IMR-90 (cell line): ENCODE data around the gene FNDC3B. TPM values are rescaled to one million over a fixed set of nuclear protein-coding genes. Genes with fewer than 3 reads are reported as not detected.

Experiments
- ATAC-seq: fragments of 200-7000 bp; cut with Tn5 transposase; 2 replicates; pipeline ENCODE4 v1.9.1; 2020; ENCODE audit warnings: low read depth, mild to moderate bottlenecking, moderate library complexity
- BruUV-seq: library from RNA; stranded (reverse); fragments of 400-500 nt; replicated peaks from 2 replicates; lab custom pipeline; 2021; lab: Mats Ljungman, UMichigan
- CTCF ChIA-PET: fragments of 300-600 bp; formaldehyde crosslinking; extraction: SDS; loops from one replicate; lab custom pipeline; 2021; ENCODE audit warnings: antibody characterized with exemption; lab: Yijun Ruan, JAX
- POLR2A ChIA-PET: fragments of 300-600 bp; sonication (Branson Sonifier 250); formaldehyde crosslinking; loops from one replicate; lab custom pipeline; 2022; ENCODE audit warnings: antibody characterized with exemption; ENCODE audit not compliant: unreplicated experiment; lab: Charles Lee
- DNase-seq: peaks from one replicate; pipeline ENCODE4 v3.0.0; 2013
- H2AFZ ChIP-seq: replicated peaks from 2 replicates; pipeline ENCODE3; 2013; ENCODE audit warnings: low read length, mild to moderate bottlenecking; ENCODE audit not compliant: poor library complexity
- H2AK5ac ChIP-seq: 2 replicates; pipeline ENCODE4 v1.6.1; 2013; ENCODE audit warnings: low read depth, low read length, inconsistent platforms
- H2AK9ac ChIP-seq: replicated peaks from 2 replicates; pipeline ENCODE3; 2013; ENCODE audit warnings: mild to moderate bottlenecking, low read depth, low read length, moderate library complexity; ENCODE audit not compliant: poor library complexity
- H2BK120ac ChIP-seq: 2 replicates; pipeline ENCODE4 v1.6.1; 2013; ENCODE audit warnings: low read depth, low read length, inconsistent platforms
- H2BK15ac ChIP-seq: 3 replicates; pipeline ENCODE4 v1.6.1; 2013; ENCODE audit warnings: low read depth, low read length, inconsistent platforms
- H2BK20ac ChIP-seq: 2 replicates; pipeline ENCODE4 v1.6.1; 2013; ENCODE audit warnings: low read depth, mild to moderate bottlenecking, inconsistent platforms, low read length, moderate library complexity
- H2BK5ac ChIP-seq: 2 replicates; pipeline ENCODE4 v1.6.1; 2013; ENCODE audit warnings: mild to moderate bottlenecking, low read depth, low read length, inconsistent platforms; ENCODE audit not compliant: poor library complexity, severe bottlenecking
- H3K14ac ChIP-seq: replicated peaks from 2 replicates; pipeline ENCODE4 v1.6.1; 2013; ENCODE audit warnings: low read depth, low read length, inconsistent platforms
- H3K18ac ChIP-seq: 2 replicates; pipeline ENCODE4 v1.6.1; 2013; ENCODE audit warnings: low read depth, low read length, control low read depth
- H3K23ac ChIP-seq: 2 replicates; pipeline ENCODE4 v1.6.1; 2013; ENCODE audit warnings: low read depth, low read length, inconsistent platforms
- H3K27ac ChIP-seq: 2 replicates; pipeline ENCODE4 v1.5.1; 2013; ENCODE audit warnings: mild to moderate bottlenecking, control low read depth, low read length; ENCODE audit not compliant: insufficient read depth
- H3K27me3 ChIP-seq: 2 replicates; pipeline ENCODE4 v1.6.1; 2013; ENCODE audit warnings: low read length; ENCODE audit not compliant: control insufficient read depth, insufficient read depth
- H3K36me3 ChIP-seq: 2 replicates; pipeline ENCODE4 v1.6.1; 2013; ENCODE audit warnings: low read length, mixed read lengths; ENCODE audit not compliant: control insufficient read depth, insufficient read depth
- H3K4ac ChIP-seq: 2 replicates; pipeline ENCODE4 v1.6.1; 2013; ENCODE audit warnings: low read depth, low read length, inconsistent platforms
- H3K4me1 ChIP-seq: 2 replicates; pipeline ENCODE4 v1.6.1; 2013; ENCODE audit warnings: low read length, mixed read lengths; ENCODE audit not compliant: control insufficient read depth, insufficient read depth
- H3K4me2 ChIP-seq: 2 replicates; pipeline ENCODE4 v1.6.1; 2013; ENCODE audit warnings: low read depth, mild to moderate bottlenecking, control low read depth, low read length, moderate library complexity
- H3K4me3 ChIP-seq: 2 replicates; pipeline ENCODE4 v1.5.1; 2013; ENCODE audit warnings: low read depth, mild to moderate bottlenecking, control low read depth, low read length, moderate library complexity; ENCODE audit not compliant: insufficient read depth
- H3K56ac ChIP-seq: 2 replicates; pipeline ENCODE4 v1.6.1; 2013; ENCODE audit warnings: low read length, inconsistent platforms; ENCODE audit not compliant: insufficient read depth; ENCODE audit errors: extremely low read depth
- H3K79me1 ChIP-seq, 2 experiments: 2 replicates each; pipeline ENCODE4 v1.6.1; 2013; ENCODE audit warnings: low read length in 2 of 2, inconsistent platforms in 1 of 2, low read depth in 1 of 2
- H3K9ac ChIP-seq: 2 replicates; pipeline ENCODE4 v1.6.1; 2013; ENCODE audit warnings: low read depth, low read length, control low read depth
- H3K9me1 ChIP-seq: 2 replicates; pipeline ENCODE4 v1.6.1; 2013; ENCODE audit warnings: low read length, inconsistent platforms; ENCODE audit not compliant: insufficient read depth
- H3K9me3 ChIP-seq: 2 replicates; pipeline ENCODE4 v1.6.1; 2013; ENCODE audit warnings: low read length; ENCODE audit not compliant: control insufficient read depth, insufficient read depth
- H4K20me1 ChIP-seq: 2 replicates; pipeline ENCODE4 v1.6.1; 2013; ENCODE audit warnings: low read length, inconsistent platforms; ENCODE audit not compliant: insufficient read depth
- H4K5ac ChIP-seq: 2 replicates; pipeline ENCODE4 v1.6.1; 2013; ENCODE audit warnings: mild to moderate bottlenecking, low read depth, low read length, control low read depth
- H4K8ac ChIP-seq, 2 experiments: 2 replicates each; pipeline ENCODE4 v1.6.1; 2013; ENCODE audit warnings: low read depth in 2 of 2, low read length in 2 of 2, control low read depth in 1 of 2, inconsistent platforms in 1 of 2
- H4K91ac ChIP-seq: 2 replicates; pipeline ENCODE4 v1.6.1; 2013; ENCODE audit warnings: low read depth, low read length, inconsistent platforms; ENCODE audit not compliant: insufficient read depth
- BHLHE40 ChIP-seq: fragments of 150-350 bp; IDR thresholded peaks from 2 replicates; pipeline ENCODE4 v1.6.1; 2016; ENCODE audit warnings: mild to moderate bottlenecking, low read depth, low read length
- CEBPB ChIP-seq: IDR thresholded peaks from 2 replicates; pipeline ENCODE4 v1.6.1; 2012; ENCODE audit warnings: low read depth, low read length, improper control_type of control experiment
- CHD1 ChIP-seq: IDR thresholded peaks from 2 replicates; pipeline ENCODE4 v1.6.1; 2012; ENCODE audit warnings: low read depth, low read length, improper control_type of control experiment
- CTCF ChIP-seq: conservative IDR thresholded peaks from 2 replicates; pipeline ENCODE4 v1.5.1; 2012; ENCODE audit warnings: mild to moderate bottlenecking, low read depth, low read length, improper control_type of control experiment
- ELK1 ChIP-seq: fragments of 150-350 bp; IDR thresholded peaks from 2 replicates; pipeline ENCODE4 v1.6.1; 2016; ENCODE audit warnings: low read depth, mild to moderate bottlenecking, low read length, moderate library complexity, borderline replicate concordance
- FOS ChIP-seq: fragments of 150-350 bp; IDR thresholded peaks from 2 replicates; pipeline ENCODE4 v1.6.1; 2016; ENCODE audit warnings: low read depth, low read length
- MAFK ChIP-seq: IDR thresholded peaks from 2 replicates; pipeline ENCODE4 v1.6.1; 2012; ENCODE audit warnings: low read depth, low read length, improper control_type of control experiment
- MAZ ChIP-seq: IDR thresholded peaks from 2 replicates; pipeline ENCODE4 v1.6.1; 2012; ENCODE audit warnings: low read depth, mild to moderate bottlenecking, low read length, improper control_type of control experiment, moderate library complexity, borderline replicate concordance
- MXI1 ChIP-seq: IDR thresholded peaks from 2 replicates; pipeline ENCODE4 v1.6.1; 2012; ENCODE audit warnings: low read depth, mild to moderate bottlenecking, low read length, moderate library complexity, borderline replicate concordance
- NFE2L2 ChIP-seq: fragments of 150-350 bp; IDR thresholded peaks from 2 replicates; pipeline ENCODE4 v1.6.1; 2016; ENCODE audit warnings: low read depth, mild to moderate bottlenecking, low read length
- POLR2A ChIP-seq: IDR thresholded peaks from 2 replicates; pipeline ENCODE4 v1.6.1; 2012; ENCODE audit warnings: mild to moderate bottlenecking, low read depth, low read length
- RAD21 ChIP-seq: IDR thresholded peaks from 2 replicates; pipeline ENCODE4 v1.6.1; 2012; ENCODE audit warnings: low read length, improper control_type of control experiment
- RCOR1 ChIP-seq: IDR thresholded peaks from 2 replicates; pipeline ENCODE4 v1.6.1; 2012; ENCODE audit warnings: mild to moderate bottlenecking, low read length, improper control_type of control experiment; ENCODE audit not compliant: insufficient replicate concordance
- RFX5 ChIP-seq: IDR thresholded peaks from 2 replicates; pipeline ENCODE4 v1.8.0; 2012; ENCODE audit warnings: low read depth, mild to moderate bottlenecking, low read length, moderate library complexity
- SMC3 ChIP-seq: fragments of 150-350 bp; IDR thresholded peaks from 2 replicates; pipeline ENCODE4 v1.6.1; 2016; ENCODE audit warnings: low read depth, mild to moderate bottlenecking, antibody characterized with exemption, low read length, moderate library complexity
- USF2 ChIP-seq: fragments of 150-350 bp; IDR thresholded peaks from 2 replicates; pipeline ENCODE4 v1.6.1; 2017; ENCODE audit warnings: mild to moderate bottlenecking, antibody characterized with exemption, low read length, low read depth
- WGBS, 2 experiments: methylation state at CpG; one replicate each; pipeline versions ENCODE4 v1.1.5 to v1.1.7; 2013; ENCODE audit warnings: missing lambda C conversion rate in 2 of 2; ENCODE audit not compliant: insufficient read length in 1 of 2; ENCODE audit errors: extremely low coverage in 2 of 2; 5-methylcytosine and 5-hydroxymethylcytosine counted together
- dilution Hi-C: fragments of 300-500 bp; cut with HindIII; formaldehyde crosslinking; loops from one replicate; pipeline ENCODE4 v1.14.3; 2018; ENCODE audit warnings: low sequenced_read_pairs; ENCODE audit not compliant: unreplicated experiment
- in situ Hi-C: fragments of 300-500 bp; cut with MboI; formaldehyde crosslinking; loops from 3 replicates; pipeline ENCODE4 v1.14.3; 2019; ENCODE audit warnings: low sequenced_read_pairs, inconsistent platforms, mixed read lengths
- intact Hi-C: fragments of 100-400 bp; cut with micrococcal nuclease; formaldehyde crosslinking; loops from 2 replicates; pipeline ENCODE4 v1.10.0; 2022
- polyA plus RNA-seq, 3 experiments: library from polyadenylated mRNA; depleted of rRNA; stranded (reverse); fragments of >200 nt; gene quantifications; 2 replicates each; pipeline ENCODE4 v1.2.3, GENCODE V29; 2012; ENCODE audit warnings: low replicate concordance in 1 of 3
- total RNA-seq: library from RNA; depleted of rRNA; stranded (reverse); fragments of >200 nt; gene quantifications from 2 replicates; pipeline ENCODE4 v1.2.3, GENCODE V29; 2012

The FNDC3B gene
- total and polyA plus RNA-seq, 2 of the 4 experiments (the other 2 are of a cell fraction), result 23.9 to 150 TPM

GRCh38 chr3:172210355-172210754 lies 171.0 kb downstream of the FNDC3B start:
- ATAC-seq, result no peak
- POLR2A ChIA-PET, result no interaction called here

More at GRCh38 chr3:172210355-172210754, 171.0 kb downstream of the FNDC3B start:
- BruUV-seq, result no TSS peak
- Histone ChIP-seq H2BK15ac (no peak overlapping the region), H3K4ac (no peak overlapping the region; the same call in 1 of the 2 replicates), H2AK9ac (no peak overlapping the region), H3K4me2 (no peak overlapping the region), H2BK20ac (no peak overlapping the region), H3K36me3 (peaks cover 9% of the 10 kb centered on the region), H3K79me1 (peaks cover 18 to 79% of the 10 kb centered on the region in 2 experiments), H3K56ac (no peak overlapping the region), H3K18ac (no peak overlapping the region), H3K23ac (no peak overlapping the region), H3K4me1 (peaks cover 15% of the 10 kb centered on the region), H4K5ac (no peak overlapping the region), H2BK5ac (no peak overlapping the region), H4K8ac (no peak overlapping the region), H3K14ac (no peak overlapping the region), H2AFZ (no peak overlapping the region), H3K27me3 (no peaks in the 10 kb centered on the region), H4K20me1 (peaks cover 72% of the 10 kb centered on the region), H4K91ac (no peak overlapping the region), H3K9ac (no peak overlapping the region), H2AK5ac (no peak overlapping the region), H3K4me3 (no peak overlapping the region), H3K9me1 (peaks cover 27% of the 10 kb centered on the region), H3K27ac (no peak overlapping the region), H3K9me3 (no peaks in the 10 kb centered on the region), H2BK120ac (no peak overlapping the region)
- intact Hi-C loops (no loop called here), dilution Hi-C loops (no loop called here), in situ Hi-C loops (no loop called here)
- no CpG with 5 or more reads among the region's 4 CpGs for WGBS, 2 experiments
- CTCF ChIA-PET, result no interaction called here
- no peak for TF ChIP-seq FOS
- no peak for TF ChIP-seq MAFK
- TF ChIP-seq CTCF, result no peak
- no peak for TF ChIP-seq MXI1
- no peak for TF ChIP-seq RAD21
- TF ChIP-seq MAZ, result no peak
- TF ChIP-seq BHLHE40, result no peak
- no peak for TF ChIP-seq CHD1
- no peak for TF ChIP-seq RCOR1
- no peak for TF ChIP-seq NFE2L2
- no peak for TF ChIP-seq USF2
- TF ChIP-seq RFX5, result no peak
- TF ChIP-seq ELK1, result no peak
- TF ChIP-seq POLR2A, result no peak
- TF ChIP-seq SMC3, result no peak
- no peak for TF ChIP-seq CEBPB
- DNase-seq, result peak; percentile 35
